Nephron progenitor cell (in vitro differentiated cells): ENCODE measurements around the gene TTYH1.

Experiments used
- DNase-seq: peaks from one replicate; pipeline ENCODE4 v3.0.0; 2021
- H3K27ac Mint-ChIP-seq: 2 replicates; pipeline ENCODE4 v1.8.0; 2021; ENCODE audit warnings: mild to moderate bottlenecking, moderate library complexity, mixed read lengths
- H3K27me3 Mint-ChIP-seq: 2 replicates; pipeline ENCODE4 v1.8.0; 2021; ENCODE audit warnings: mild to moderate bottlenecking, low read depth, mixed read lengths; ENCODE audit not compliant: poor library complexity
- H3K36me3 Mint-ChIP-seq: 2 replicates; pipeline ENCODE4 v1.8.0; 2021; ENCODE audit warnings: low read depth, mixed read lengths
- H3K4me1 Mint-ChIP-seq: 2 replicates; pipeline ENCODE4 v1.8.0; 2021; ENCODE audit warnings: mixed read lengths
- H3K4me3 Mint-ChIP-seq: 2 replicates; pipeline ENCODE4 v1.8.0; 2021; ENCODE audit warnings: mild to moderate bottlenecking, moderate library complexity, mixed read lengths
- H3K9me3 Mint-ChIP-seq: 2 replicates; pipeline ENCODE4 v1.8.0; 2021; ENCODE audit warnings: mild to moderate bottlenecking, moderate library complexity, mixed read lengths
- TF ChIP-seq, protein P1 (sequence below): fragments of 200-600 bp; sonication (generic); IDR thresholded peaks from 2 replicates; pipeline ENCODE4 v1.5.0; 2021; ENCODE audit warnings: antibody characterized with exemption

Gene TTYH1

DNA sequence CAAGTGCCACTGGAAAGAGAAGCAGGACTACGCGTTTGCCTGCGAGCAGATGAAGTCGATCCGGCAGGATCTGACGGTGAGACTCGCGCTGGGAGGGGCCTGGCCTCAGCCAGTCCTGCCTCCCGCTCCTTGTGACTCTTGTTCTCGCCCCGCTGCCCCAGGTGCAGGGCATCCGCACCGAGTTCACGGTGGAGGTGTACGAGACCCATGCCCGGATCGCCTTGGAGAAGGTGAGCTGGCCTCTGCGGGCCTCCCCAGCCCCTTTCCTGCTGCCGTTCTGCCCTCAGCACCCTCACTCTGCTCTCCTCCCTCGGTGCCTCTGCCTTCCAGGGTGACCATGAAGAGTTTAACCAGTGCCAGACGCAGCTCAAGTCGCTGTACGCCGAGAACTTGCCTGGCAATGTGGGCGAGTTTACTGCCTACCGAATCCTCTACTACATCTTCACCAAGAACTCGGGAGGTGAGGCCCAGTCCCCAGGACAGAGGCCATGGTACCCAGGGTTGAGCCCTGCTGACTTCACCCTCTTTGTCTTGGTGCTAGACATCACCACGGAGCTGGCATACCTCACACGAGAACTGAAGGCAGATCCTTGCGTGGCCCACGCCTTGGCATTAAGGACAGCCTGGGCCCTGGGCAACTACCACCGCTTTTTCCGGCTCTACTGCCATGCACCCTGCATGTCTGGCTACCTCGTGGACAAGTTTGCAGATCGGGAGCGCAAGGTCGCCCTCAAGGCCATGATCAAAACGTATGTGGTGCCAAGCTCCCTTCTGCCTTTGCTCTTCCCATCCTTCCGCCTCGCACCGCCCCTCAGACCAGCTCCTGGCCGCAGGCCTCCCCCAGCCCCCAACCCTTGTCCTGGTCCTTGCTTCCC, 42.7 kb downstream of the TTYH1 start:
- Mint-ChIP-seq H3K27me3 (peaks cover 3% of the 10 kb centered on the region), H3K27ac (peak overlapping the region; percentile 66), H3K4me3 (no peak overlapping the region), H3K36me3 (peaks cover 44% of the 10 kb centered on the region), H3K9me3 (no peaks in the 10 kb centered on the region), H3K4me1 (peaks cover 19% of the 10 kb centered on the region)
- TF ChIP-seq, protein P1, sequence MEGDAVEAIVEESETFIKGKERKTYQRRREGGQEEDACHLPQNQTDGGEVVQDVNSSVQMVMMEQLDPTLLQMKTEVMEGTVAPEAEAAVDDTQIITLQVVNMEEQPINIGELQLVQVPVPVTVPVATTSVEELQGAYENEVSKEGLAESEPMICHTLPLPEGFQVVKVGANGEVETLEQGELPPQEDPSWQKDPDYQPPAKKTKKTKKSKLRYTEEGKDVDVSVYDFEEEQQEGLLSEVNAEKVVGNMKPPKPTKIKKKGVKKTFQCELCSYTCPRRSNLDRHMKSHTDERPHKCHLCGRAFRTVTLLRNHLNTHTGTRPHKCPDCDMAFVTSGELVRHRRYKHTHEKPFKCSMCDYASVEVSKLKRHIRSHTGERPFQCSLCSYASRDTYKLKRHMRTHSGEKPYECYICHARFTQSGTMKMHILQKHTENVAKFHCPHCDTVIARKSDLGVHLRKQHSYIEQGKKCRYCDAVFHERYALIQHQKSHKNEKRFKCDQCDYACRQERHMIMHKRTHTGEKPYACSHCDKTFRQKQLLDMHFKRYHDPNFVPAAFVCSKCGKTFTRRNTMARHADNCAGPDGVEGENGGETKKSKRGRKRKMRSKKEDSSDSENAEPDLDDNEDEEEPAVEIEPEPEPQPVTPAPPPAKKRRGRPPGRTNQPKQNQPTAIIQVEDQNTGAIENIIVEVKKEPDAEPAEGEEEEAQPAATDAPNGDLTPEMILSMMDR, result no peak
- no peak for DNase-seq

DNA sequence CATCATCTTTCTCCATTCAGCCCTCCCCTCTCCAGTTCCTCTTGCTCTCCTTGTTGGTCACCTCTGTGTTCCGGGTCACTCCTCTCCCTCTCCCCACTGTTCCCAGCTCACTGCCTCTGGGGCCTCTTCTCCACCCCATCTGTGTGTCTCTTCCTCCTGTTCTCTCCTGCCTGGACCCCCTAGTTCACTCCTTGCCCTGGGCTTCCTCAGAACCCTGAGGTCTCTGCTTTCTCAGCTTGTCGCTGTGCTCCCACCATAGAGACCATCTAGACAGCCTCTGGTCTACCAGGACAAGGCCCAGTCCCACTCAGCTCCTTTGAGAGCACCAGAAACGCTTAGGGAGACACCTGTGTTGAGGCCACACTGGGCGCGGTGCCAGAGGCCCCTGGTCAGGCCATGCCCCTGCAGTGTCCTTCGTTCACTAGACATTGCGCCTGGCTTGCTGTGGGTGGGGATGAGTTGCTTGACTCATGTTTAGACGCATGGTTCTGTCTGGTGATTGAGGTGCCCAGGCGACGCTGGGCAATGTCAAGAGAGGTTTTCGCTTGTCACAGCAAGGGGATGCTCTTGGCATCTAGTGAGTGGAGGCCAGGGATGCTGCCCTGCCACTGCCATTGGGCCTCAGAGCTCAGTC, 43.5 kb downstream of the TTYH1 start:
- H3K27ac Mint-ChIP-seq, result no peak overlapping the region
- TF ChIP-seq, protein P1, result no peak
- H3K9me3 Mint-ChIP-seq, result no peaks in the 10 kb centered on the region
- H3K4me1 Mint-ChIP-seq, result peaks cover 22% of the 10 kb centered on the region
- H3K36me3 Mint-ChIP-seq, result peaks cover 37% of the 10 kb centered on the region
- H3K4me3 Mint-ChIP-seq, result no peak overlapping the region
- no peak for DNase-seq
- H3K27me3 Mint-ChIP-seq, result peaks cover 1% of the 10 kb centered on the region

- H3K4me3 Mint-ChIP-seq, result no peak overlapping the region
- peaks cover 9% of the 10 kb centered on the region for H3K27me3 Mint-ChIP-seq
- H3K27ac Mint-ChIP-seq, result no peak overlapping the region
- peaks cover 33% of the 10 kb centered on the region for H3K36me3 Mint-ChIP-seq
- peaks cover 28% of the 10 kb centered on the region for H3K4me1 Mint-ChIP-seq
- no peak for DNase-seq
- TF ChIP-seq, protein P1, result no peak
- H3K9me3 Mint-ChIP-seq, result peaks cover 4% of the 10 kb centered on the region
Observed at GRCh38 chr19:54459282-54460229, 44.3 kb downstream of the TTYH1 start.

- DNase-seq, result no peak
- H3K36me3 Mint-ChIP-seq, result peaks cover 28% of the 10 kb centered on the region
- TF ChIP-seq, protein P1, result no peak
- H3K9me3 Mint-ChIP-seq, result peaks cover 4% of the 10 kb centered on the region
- no peak overlapping the region for H3K27ac Mint-ChIP-seq
- H3K27me3 Mint-ChIP-seq, result peaks cover 13% of the 10 kb centered on the region
- H3K4me1 Mint-ChIP-seq, result peaks cover 32% of the 10 kb centered on the region
- no peak overlapping the region for H3K4me3 Mint-ChIP-seq
Observed at GRCh38 chr19:54460230-54461005, 45.2 kb downstream of the TTYH1 start.

GRCh38 chr19:54461210-54461609, 45.9 kb downstream of the TTYH1 start:
- Mint-ChIP-seq H3K36me3 (peaks cover 25% of the 10 kb centered on the region), H3K9me3 (peaks cover 4% of the 10 kb centered on the region), H3K27ac (peak overlapping the region; percentile 91), H3K4me1 (peaks cover 32% of the 10 kb centered on the region), H3K27me3 (peaks cover 21% of the 10 kb centered on the region), H3K4me3 (peak overlapping the region; percentile 61)
- DNase-seq, result no peak
- TF ChIP-seq, protein P1, result no peak
